Measurements from ENCODE around the gene GTF2F2.
"Not testable (repeated sequence)": the region's sequence is repeated elsewhere in the genome, so short reads cannot be mapped to it uniquely, and the experiment has no call there.

The GTF2F2 gene

DNA sequence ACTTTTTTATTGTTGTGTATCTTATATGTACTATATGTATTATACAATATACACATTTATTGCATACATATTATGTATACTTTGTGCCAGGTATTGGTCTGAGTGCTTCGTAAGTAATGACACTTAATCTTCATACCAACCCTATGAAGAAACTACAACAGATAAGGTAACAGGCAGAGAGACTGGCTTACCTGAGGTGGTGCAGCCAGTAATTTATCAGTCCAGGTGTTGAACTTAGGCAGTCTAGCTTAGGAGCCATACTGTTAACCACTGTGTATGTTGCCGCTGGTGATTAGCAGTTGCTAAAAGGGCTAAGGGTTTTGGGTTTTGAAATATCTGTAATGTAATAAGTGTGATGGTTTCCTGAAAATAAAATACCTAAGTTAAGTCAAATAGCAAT lies 134.1 kb downstream of the GTF2F2 start:
- no peak for DNase-seq (ENCODE audit: low spot score)

DNA sequence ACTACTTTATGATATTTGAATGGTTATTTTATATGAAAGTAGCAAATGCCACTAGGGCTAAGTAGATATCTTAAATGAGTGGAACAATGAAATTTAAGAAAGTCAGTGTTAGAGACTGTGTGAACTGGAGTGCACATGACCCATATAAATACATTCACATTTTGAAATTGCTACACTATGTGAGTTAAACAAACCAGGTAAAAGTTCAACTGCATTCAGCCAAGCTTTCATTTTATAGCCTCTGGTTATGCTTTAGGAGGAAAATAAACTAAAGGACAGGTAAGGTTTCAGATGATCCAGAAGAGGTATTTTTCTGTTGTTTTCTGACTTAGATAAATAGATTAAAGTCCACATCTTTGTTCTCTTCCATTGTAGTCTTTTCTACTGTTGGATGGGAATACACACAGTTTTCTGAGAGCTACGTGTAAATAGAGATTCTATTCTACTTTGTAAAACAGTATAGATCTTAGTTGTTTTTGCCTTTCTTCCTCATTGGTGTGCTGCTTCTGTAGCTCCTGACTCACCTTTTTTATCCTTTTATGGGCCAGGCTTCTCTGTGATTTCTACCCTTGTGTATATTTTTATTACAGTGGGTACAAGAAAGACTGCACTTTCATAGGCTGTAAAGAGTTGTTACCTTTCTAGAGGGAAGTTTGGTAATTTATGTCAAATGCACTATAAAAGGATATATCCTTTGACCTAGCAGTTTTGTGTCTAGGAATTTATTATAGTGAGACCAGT lies 135.1 kb downstream of the GTF2F2 start:
- DNase-seq (ENCODE audit: low spot score), result no peak

DNA sequence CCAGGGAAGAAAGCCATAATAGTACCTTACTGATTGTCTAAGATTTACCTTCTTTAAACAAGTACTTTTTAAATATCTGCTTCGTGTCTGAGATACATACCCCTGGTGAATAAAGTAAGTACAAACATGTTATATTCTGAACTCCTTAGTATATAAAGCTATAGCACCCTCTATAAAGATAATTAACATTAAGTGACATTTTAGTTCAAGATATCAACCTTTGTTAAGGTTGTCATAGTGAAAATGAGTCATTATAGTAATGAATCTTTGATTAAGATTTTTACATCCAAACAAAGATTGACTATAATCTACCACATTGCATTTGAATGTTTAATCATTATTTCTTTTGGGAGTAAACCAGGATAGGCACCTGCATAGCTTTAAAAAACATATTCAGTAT lies 135.9 kb downstream of the GTF2F2 start:
- DNase-seq (ENCODE audit: low spot score), result no peak

DNA sequence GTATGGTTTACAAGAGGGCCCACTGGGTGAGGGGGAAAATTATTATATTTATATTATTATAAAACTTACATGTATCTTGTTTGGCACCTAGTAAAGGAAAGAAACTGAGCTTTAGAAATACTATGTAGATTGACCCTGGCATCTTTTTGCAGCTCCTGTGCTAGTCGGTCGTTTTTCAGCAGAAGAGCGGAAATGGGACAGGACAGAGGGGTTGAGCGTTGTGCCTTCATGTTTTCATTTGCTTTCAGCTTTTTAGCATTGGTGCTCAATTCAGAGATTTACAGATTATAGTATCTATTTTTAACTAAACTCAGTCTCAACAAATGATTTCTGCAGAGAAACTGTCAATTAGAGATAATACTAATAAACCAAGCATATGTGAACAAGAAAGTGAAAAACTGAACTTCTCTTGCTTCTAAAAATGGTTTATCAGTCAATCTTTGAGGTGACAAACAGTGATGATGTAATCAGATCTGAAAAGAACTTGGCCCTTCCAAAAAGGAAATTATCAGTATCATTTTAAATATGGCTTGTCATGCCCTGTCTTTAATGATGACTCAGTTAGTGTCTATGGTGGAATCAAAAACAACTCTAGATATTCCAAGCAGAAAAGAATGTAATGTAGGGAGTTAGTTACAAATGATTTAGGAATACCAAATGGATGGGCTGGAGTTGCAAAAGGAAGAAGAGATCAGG lies 137.5 kb downstream of the GTF2F2 start:
- no peak for DNase-seq (ENCODE audit: low spot score)

DNA sequence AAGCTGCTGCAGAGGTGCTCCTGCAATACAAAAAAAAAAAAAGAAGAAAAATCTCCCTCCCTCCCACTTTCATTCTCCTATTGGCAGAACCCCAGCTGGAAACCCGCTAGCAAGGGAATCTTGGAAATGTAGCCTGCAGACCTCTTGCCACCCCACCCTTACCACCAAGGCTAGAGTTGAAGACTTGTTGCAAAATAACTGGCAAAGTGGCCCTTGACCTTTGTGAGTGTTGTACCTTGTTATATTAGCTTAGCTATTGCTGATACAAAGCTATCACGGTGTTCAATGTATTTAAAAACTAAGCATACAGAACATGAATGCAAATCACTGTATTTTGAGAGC lies 138.0 kb downstream of the GTF2F2 start:
- DNase-seq (ENCODE audit: low spot score), result no peak

DNA sequence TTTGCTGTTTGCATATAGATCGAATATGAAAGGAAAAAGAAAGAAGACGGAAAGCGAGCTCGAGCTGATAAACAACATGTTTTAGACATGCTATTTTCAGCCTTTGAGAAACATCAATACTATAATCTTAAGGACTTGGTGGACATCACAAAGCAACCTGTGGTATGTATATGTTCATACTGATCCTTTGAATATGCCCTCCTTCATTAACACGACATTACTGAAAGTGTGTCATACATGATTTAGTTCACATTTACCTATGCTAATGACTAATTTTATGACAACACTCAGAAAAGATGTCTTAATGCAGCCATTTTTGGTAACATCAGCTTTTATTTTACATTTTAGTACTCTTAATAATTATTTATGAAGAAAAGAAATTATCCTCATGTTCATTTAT lies 146.9 kb downstream of the GTF2F2 start:
- DNase-seq (ENCODE audit: low spot score), result no peak

DNA sequence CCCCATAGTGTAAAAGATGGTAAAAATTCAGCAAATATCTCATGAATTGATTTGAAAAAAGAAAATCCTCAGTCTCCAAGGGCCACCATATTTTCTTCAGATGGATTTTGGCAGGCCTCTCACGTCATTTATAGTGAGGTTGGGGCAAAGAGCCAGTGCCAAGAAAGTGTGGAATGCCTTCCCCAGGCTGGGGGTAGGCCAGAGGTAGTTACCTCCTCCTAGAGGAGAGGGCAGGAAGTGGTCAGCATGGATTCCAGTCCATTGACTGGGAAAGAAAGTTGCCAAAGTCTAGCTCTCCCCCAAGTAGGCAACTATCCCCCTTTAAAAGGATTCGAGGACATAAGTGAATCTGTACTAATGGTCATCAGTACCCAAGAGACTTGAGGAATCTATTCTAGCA lies 148.9 kb downstream of the GTF2F2 start:
- no peak for DNase-seq (ENCODE audit: low spot score)

DNA sequence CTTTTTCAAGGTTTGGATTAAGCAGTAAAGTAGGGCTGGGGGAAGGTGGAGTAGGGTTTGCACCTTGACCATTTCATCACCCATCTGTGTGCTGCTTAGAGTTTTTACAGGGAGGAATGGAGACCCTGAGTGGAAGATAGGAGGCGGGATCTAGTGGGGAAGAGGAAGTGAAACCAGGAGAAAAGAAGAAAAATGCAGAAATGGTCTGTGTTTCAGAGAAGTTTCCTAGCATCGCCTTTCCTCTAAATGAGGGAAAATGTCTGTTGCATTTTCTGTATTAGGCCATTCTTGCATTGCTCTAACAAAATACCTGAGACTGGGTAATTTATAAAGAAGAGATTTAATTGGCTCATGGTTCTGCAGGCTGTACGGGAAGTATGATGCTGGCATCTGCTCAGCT lies 156.6 kb downstream of the GTF2F2 start:
- no peak for DNase-seq (ENCODE audit: low spot score)

DNA sequence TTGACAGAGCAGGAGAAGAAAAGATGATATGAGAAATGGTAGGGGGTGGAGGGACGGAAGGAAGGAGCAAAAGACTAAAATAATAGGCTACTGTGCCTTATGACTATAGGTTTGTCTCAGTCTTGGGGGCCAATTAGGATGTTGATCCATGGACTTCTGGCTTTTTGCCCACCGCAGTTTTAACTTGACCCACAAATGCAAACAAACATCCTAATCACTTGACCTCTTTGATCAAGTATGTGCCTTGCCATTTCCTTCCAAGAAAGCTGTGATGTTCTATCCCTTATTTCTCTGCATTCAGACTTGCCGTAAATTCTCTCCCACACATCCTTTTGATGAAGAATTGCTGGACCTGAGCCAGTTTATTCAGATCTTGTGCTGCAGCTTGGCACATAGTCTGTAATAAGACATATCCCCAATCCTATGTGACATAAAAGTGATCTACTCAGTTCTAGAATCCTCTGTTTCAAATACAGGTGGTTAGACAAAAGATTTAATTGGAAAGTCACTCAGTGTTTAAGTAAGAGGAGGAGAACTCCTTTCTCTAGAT lies 157.9 kb downstream of the GTF2F2 start:
- DNase-seq (ENCODE audit: low spot score), result no peak

DNA sequence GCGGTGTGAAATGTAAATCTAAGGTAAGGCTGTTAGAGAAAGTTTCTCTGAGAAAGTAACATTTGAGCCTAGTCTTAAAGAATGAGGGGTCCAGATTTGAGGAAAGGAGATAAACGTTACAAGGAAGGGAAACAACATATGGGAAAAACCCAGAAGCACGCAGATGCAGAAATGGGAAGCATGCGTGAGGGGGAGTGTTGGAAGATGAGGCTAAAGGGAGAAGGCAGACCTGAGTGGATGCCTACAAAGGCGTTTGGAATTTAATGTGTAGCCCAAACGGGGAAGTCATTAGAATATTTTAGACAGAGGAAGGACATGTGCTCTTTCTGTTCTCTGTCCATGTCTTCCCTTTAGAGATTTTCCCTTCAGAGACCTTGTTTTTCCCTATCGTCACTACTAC lies 159.7 kb downstream of the GTF2F2 start:
- DNase-seq (ENCODE audit: low spot score), result no peak

DNA sequence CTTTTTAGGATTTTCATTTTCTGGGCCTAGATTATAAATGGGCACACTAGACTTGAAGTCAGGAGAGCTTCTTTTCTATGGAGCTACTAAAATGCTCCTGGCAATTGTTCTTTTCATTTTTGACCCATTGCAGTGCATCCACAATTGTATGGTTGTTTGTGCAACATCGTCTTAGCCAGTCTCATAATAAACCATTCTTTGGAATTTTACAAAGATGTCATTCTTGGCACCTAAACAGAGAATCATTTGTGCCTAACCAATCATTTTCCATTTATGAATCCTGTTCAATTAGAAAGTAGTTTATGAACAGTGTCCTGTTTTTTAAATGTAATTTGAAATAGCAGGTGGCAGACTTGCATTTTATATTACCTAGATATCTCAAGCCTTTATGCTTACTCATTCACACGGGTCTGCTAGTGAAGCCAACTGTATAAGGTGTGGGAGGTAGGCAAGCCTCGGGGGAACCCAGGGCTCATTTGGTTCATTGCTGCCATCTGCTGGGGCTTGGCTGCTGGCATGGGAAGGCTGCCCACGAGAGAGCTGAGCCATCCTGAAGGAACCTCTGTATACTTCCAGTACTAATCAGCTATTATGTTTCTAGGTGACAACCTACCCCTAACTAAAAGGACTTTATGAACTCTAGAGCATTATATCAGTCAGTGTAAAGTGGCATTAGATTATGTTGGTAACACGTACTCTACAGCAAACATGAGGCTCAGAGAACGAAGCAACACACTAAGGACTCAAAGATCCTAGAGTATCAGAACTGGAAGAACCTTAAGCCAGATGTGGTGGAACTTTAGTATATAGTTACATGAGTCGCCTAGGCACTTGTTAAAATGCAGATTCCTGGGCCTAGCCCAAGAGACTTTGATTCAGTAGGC lies 160.7 kb downstream of the GTF2F2 start:
- DNase-seq (ENCODE audit: low spot score), result peak; percentile 67

DNA sequence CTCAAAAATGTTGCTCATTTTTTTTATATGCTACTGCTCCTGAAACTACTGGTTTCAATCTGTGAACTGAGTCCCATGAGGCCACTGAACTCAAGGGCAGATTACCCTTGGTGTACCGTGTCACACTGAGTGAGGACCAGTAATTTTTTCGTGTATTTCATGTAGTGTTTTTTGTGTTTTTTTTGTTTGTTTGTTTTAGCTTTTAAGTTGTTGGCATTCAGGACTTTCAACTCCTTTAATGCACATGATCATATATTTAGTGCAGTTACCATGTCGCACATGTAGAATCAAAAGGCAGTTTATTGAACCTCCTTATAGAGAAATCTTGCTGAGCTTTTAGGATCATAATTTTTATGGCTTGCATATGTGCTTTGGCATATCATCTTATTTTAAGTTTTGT lies 162.7 kb downstream of the GTF2F2 start:
- DNase-seq (ENCODE audit: low spot score), result no peak

DNA sequence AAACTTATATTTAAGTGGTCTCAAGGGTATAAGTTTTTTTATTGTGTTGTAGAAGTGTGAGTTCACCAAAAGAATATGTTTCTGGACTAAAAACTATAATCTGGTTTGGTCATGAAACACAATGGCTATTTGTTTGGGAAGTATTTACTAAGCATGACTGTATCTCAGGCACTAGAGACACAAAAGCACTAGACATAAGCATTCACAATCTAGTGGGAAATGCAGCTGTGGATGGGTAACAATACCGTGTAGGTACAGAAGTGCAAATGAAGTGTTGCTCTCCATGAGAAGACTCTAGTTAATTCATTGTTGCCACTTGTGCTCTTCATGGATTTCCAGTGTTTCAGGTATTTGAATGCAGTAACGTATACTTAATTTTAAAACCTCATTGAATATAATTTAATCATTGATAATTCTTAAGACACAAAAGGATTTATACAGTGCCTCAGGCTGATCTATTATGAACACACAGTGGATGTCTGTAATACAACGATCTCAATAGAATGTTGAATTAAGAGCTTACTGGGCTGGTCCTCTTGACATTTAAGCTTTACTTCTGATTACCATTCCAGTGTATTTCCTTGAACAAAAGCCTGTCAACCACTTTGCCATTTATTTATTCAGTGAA lies 169.7 kb downstream of the GTF2F2 start:
- no peak for DNase-seq (ENCODE audit: low spot score)

DNA sequence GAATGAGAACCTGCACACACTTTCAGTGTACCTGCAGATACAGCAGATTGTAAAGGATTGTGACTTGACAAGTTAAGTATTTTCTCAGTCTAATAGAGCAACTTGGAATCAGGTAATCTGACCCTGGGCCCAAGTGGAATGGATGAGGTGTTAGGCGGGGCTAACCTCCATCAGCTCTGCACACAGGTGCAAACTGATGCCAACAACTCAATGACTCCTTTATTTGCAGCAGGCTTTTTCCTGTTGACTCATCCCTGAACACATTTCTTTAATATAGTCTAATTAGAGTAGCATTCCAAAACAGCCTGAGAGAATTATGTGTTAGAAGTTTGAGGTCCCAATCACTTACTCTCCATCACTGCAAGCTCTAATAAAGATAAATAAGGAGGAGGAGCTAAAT lies 171.9 kb downstream of the GTF2F2 start:
- peak; percentile 36 for DNase-seq (ENCODE audit: low spot score)

DNA sequence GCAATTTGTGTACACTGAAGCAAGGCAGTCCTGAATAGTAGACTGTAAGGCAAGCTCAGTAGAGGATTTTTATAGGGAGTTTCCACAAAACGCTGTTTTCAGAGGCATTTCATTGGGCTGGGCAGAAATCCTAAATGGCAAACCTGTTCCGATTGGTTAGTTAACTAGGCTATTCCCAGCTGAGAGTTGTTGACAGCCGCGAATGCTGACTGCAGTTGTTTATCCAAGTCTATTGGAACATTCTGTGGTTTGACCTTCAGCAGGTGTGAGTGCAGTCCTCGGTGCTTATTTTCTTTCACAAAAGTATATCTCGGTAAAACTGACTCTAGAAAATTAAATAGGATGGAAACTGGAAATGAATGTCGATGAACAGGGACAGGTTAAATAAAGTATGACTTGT lies 175.2 kb downstream of the GTF2F2 start:
- no peak for DNase-seq (ENCODE audit: low spot score)

DNA sequence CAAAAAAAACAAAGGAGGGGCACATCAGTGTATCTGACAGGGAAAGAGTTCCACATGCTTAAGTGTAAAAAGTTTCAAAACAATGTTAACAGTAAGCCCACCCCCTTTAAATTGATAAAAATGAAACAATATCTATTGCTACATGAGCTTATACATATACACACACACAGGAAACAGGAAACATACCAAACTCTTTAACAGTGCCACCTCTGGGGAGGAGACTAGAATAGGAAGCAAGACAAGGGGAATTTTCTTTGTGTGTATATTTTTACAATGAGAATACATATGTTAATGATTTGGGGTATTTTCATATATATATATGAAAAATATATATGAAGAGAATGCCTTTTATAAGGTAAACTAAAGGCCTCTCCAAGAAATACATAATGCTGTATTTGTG lies 175.9 kb downstream of the GTF2F2 start:
- DNase-seq (ENCODE audit: low spot score), result no peak

DNA sequence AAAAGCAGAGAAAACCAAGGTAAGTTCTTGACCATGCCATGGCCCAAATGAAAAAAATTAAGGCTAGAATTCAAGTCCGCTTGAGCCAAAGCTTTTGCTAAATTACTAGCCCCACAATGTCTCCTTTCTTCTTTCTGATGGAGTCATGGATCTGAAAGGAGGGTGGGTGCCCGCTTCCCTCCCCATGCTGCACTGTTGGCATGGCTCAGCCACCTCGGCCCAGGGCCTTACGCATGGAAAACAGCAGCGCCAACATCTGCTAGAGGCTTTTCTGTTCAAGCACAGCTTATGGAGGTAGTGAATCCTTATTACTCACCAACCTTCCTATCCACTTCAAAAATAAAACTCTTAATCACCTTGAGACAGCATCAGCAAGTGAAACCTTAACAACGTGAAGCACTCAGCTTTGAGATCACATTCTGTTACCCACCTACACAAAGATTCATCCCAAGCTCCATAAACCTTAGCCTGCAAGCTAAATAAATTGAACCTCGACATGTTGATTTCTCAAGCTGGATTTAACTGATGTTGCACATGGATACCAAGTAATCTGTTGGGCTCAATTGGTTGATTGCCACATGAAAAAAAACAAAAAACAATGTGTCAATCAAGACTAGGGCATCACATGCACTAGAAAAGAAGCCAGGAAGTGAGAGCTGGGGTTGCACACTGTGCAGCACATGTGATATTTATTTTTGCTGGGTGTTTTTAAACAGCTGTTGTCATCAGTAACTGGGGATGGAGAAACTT lies 177.3 kb downstream of the GTF2F2 start:
- DNase-seq (ENCODE audit: low spot score), result no peak

DNA sequence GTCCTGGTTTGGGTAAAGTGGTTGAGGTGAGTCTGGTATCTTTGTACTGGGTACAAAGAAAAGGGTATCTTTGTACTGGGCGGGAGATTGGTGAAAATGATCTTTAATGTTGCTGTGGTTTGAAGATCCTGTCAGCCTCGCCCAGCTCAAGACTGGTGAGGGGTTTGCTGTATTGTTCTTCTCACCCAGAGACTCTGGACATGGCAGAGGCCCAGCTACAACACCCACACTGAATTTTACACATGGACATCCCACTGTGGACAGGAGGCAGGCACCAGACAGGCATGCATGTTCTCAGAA lies 177.8 kb downstream of the GTF2F2 start:
- DNase-seq (ENCODE audit: low spot score), result no peak

DNA sequence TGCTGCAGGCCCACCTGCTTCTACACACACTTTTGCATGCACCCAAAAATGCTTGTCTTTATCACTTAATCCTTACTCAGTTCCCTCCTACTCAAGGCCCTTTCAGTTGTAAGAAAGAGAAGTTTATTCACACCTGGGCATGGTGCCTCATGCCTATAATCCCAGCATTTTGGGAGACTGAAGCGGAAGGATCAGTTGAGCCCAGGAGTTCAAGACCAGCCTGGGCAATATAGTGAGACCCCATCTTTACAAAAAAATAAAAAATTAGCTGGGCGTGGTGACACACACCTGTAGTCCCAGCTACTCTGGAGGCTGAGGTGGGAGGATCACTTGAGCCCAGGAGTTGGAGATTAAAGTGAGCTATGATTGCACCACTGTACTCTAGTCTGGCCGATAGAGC lies 178.2 kb downstream of the GTF2F2 start:
- DNase-seq (ENCODE audit: low spot score), result not testable (repeated sequence)

DNA sequence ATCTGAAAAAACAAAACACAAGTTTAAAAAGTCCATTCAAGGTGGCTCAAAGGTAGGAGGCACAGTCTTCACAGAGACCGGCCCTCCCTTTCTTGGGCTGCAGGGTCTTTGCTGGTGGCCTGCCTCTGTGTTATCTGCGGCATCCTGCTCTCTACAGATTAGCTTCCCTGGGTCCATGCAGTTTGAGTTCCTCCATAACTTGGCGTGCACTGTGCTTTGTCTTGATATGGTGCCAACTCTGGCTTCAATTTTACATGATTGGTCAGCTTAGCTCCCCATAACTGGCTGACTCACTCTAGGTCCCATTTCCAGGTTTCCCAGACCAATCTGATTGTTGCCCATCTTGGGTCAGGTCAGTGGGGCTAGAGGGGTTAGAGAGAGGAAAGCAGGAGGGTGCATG lies 178.9 kb downstream of the GTF2F2 start:
- DNase-seq (ENCODE audit: low spot score), result no peak

DNA sequence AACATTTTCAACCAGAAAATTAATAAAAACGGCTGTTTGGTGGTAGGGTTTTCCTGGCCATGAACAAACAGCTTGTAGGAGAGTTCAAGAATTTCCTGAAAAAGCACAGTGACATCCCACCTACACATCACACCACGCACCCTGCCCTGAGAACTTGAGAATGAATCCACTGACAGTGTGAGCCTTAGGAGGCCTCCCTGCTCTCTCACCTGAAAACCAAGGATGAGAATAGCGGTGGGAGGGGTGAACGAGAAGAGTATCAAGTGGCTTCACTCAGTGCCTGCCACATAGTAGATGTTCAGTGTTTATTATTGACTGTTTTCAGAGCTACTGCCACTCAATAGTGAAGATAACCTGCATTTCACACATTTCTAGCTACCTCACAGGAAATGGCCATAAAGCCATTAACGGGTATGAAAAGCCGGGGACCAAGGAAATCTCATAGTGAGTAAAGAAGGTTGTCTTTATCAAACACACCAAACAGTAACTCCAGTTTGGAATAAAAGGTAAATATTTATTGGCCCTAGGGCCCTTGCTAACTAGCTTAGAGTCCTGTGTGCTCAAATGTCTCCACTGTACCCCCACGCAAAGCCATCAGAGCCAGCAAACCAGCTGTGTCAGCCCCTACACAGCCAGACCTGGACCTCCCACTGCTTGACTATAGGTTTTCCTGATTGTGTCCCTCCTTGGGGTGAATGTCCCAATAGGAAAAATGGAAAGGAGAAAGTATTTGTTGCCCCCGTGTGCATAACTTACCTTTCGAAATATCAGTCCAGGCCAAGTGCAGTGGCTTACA lies 180.1 kb downstream of the GTF2F2 start:
- no peak for DNase-seq (ENCODE audit: low spot score)

All from RKO (cell line).